Lower leg skin (tissue), 3 donors: ENCODE data around the gene MCM8.

Experiments used
- POLR2A ChIP-seq, 2 donors: fragments of 450-650 bp; IDR thresholded peaks; one replicate each; pipeline ENCODE4 v1.6.1; 2016 to 2017; ENCODE audit warnings: antibody characterized with exemption in 2 of 2, mild to moderate bottlenecking in 1 of 2, moderate library complexity in 1 of 2
- TF ChIP-seq, protein P1 (sequence below), 3 donors: fragments of 450-650 bp; IDR thresholded peaks; one replicate each; pipeline ENCODE4 v1.5.1; 2016; ENCODE audit warnings: antibody characterized with exemption in 3 of 3, mild to moderate bottlenecking in 3 of 3, moderate library complexity in 2 of 3

DNA sequence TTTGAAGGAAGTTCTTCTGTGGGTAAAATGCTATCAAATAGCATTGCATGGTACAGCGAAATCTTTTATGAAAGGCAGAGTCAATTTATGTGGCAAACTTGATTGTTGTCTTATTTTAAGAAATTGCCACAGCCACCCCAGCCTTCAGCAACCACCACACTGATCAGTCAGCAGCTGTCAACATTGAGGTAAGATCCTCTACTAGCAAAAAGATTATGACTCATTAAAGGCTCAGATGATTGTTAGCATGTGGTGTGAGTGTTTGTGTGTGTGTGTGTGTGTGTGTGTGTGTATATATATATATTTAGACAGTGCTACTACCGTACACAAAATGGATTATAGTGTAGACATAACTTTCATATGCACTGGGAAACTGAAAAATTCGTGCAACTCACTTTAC, 75.6 kb downstream of the MCM8 start:
- no peak for TF ChIP-seq POLR2A (IDR thresholded peaks at IDR 0.05)
- TF ChIP-seq, protein P1, sequence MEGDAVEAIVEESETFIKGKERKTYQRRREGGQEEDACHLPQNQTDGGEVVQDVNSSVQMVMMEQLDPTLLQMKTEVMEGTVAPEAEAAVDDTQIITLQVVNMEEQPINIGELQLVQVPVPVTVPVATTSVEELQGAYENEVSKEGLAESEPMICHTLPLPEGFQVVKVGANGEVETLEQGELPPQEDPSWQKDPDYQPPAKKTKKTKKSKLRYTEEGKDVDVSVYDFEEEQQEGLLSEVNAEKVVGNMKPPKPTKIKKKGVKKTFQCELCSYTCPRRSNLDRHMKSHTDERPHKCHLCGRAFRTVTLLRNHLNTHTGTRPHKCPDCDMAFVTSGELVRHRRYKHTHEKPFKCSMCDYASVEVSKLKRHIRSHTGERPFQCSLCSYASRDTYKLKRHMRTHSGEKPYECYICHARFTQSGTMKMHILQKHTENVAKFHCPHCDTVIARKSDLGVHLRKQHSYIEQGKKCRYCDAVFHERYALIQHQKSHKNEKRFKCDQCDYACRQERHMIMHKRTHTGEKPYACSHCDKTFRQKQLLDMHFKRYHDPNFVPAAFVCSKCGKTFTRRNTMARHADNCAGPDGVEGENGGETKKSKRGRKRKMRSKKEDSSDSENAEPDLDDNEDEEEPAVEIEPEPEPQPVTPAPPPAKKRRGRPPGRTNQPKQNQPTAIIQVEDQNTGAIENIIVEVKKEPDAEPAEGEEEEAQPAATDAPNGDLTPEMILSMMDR (IDR thresholded peaks at IDR 0.05) = no peak
